ENCODE results near the gene SCN4A. TPM values are rescaled to one million over a fixed set of nuclear protein-coding genes. Genes with fewer than 3 reads are reported as not detected.

The SCN4A gene
- polyA plus RNA-seq, 1 donor from 2014 or later: not detected

DNA sequence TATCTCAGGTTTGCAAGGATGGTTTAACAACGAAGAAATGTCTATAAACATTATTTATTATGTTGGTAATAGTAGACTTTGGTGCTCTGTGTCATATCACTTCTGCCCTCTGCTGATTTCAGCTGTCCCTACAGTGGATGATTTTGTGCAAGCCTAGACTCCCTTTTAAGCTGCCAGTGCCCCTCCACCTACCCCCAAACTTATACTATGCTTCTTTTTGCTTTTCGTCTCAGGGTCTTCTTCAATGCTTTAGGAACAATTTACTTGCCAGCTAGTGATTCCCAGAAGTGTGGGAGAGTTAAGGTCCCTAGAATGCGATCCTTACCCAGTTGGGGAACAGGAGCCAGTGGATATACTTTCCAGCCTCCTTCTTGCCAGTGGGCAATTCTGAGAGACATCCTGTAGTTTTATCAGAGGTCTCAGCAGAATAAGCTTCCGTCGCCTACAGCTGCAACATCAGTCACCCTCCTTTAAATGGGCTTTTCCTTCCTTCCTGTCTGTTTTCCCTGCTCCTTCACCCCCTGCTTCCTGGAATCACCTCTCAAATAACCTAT is 43.6 kb upstream of the SCN4A start:
- H3K36me3 ChIP-seq (ENCODE audit: insufficient read depth, low read length): no peaks in the 10 kb centered on the region
- no peak overlapping the region for H3K27ac ChIP-seq (ENCODE audit: low read length)
- H3K4me3 ChIP-seq (ENCODE audit: low read length): no peak overlapping the region

GRCh38 chr17:64015447-64015846 is 42.7 kb upstream of the SCN4A start:
- Histone ChIP-seq H3K4me3 (ENCODE audit: low read length) (no peak overlapping the region), H3K4me2 (ENCODE audit: low read length) (no peak overlapping the region), H3F3A (ENCODE audit: insufficient read depth, low read length, poor library complexity, severe bottlenecking) (no peaks in the 10 kb centered on the region), H2AFZ (ENCODE audit: low read depth, low read length) (no peak overlapping the region), H3K27ac (ENCODE audit: low read length) (no peak overlapping the region), H3K9me2 (ENCODE audit: insufficient read depth, low read length) (no peaks in the 10 kb centered on the region), H3K9me3 (ENCODE audit: low read length) (no peaks in the 10 kb centered on the region), H3K9ac (ENCODE audit: low read length) (no peak overlapping the region), H3K36me3 (ENCODE audit: insufficient read depth, low read length) (no peaks in the 10 kb centered on the region), H3K27me3 (ENCODE audit: insufficient read depth, low read depth, low read length) (no peaks in the 10 kb centered on the region), H4K20me1 (ENCODE audit: insufficient read depth) (no peaks in the 10 kb centered on the region), H3K79me2 (replicated peaks; ENCODE audit: insufficient read depth, low read length) (no peaks in the 10 kb centered on the region)
- no peak for TF ChIP-seq REST (IDR thresholded peaks at IDR 0.05; ENCODE audit: borderline replicate concordance)
- TF ChIP-seq POLR2AphosphoS5 (IDR thresholded peaks at IDR 0.05): no peak
- TF ChIP-seq SMC3 (conservative IDR thresholded peaks at IDR 0.05; ENCODE audit: poor library complexity): no peak
- no peak for TF ChIP-seq RAD21 (conservative IDR thresholded peaks at IDR 0.05)
- TF ChIP-seq TAF1 (IDR thresholded peaks at IDR 0.05; ENCODE audit: low read depth): no peak
- TF ChIP-seq EP300 (conservative IDR thresholded peaks at IDR 0.05; ENCODE audit: poor library complexity, severe bottlenecking): no peak
- TF ChIP-seq EZH2 (IDR thresholded peaks at IDR 0.05; ENCODE audit: borderline replicate concordance, insufficient read depth, low read length, poor library complexity, severe bottlenecking): no peak
- TF ChIP-seq, protein P1, sequence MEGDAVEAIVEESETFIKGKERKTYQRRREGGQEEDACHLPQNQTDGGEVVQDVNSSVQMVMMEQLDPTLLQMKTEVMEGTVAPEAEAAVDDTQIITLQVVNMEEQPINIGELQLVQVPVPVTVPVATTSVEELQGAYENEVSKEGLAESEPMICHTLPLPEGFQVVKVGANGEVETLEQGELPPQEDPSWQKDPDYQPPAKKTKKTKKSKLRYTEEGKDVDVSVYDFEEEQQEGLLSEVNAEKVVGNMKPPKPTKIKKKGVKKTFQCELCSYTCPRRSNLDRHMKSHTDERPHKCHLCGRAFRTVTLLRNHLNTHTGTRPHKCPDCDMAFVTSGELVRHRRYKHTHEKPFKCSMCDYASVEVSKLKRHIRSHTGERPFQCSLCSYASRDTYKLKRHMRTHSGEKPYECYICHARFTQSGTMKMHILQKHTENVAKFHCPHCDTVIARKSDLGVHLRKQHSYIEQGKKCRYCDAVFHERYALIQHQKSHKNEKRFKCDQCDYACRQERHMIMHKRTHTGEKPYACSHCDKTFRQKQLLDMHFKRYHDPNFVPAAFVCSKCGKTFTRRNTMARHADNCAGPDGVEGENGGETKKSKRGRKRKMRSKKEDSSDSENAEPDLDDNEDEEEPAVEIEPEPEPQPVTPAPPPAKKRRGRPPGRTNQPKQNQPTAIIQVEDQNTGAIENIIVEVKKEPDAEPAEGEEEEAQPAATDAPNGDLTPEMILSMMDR (IDR thresholded peaks at IDR 0.05; ENCODE audit: poor library complexity, severe bottlenecking): no peak

More for the DNA sequence above, 43.6 kb upstream of the SCN4A start:
- no peaks in the 10 kb centered on the region for H3K9me2 ChIP-seq (ENCODE audit: insufficient read depth, low read length)
- H3K27me3 ChIP-seq (ENCODE audit: insufficient read depth, low read depth, low read length): no peaks in the 10 kb centered on the region
- no peaks in the 10 kb centered on the region for H3K79me2 ChIP-seq (replicated peaks; ENCODE audit: insufficient read depth, low read length)
- H3K9ac ChIP-seq (ENCODE audit: low read length): no peak overlapping the region
- no peak overlapping the region for H3K4me2 ChIP-seq (ENCODE audit: low read length)
- H4K20me1 ChIP-seq (ENCODE audit: insufficient read depth): no peaks in the 10 kb centered on the region
- TF ChIP-seq TAF1 (IDR thresholded peaks at IDR 0.05; ENCODE audit: low read depth) (no peak), RAD21 (conservative IDR thresholded peaks at IDR 0.05) (no peak), EZH2 (IDR thresholded peaks at IDR 0.05; ENCODE audit: borderline replicate concordance, insufficient read depth, low read length, poor library complexity, severe bottlenecking) (no peak), SMC3 (conservative IDR thresholded peaks at IDR 0.05; ENCODE audit: poor library complexity) (no peak), POLR2AphosphoS5 (IDR thresholded peaks at IDR 0.05) (no peak), REST (IDR thresholded peaks at IDR 0.05; ENCODE audit: borderline replicate concordance) (no peak), EP300 (conservative IDR thresholded peaks at IDR 0.05; ENCODE audit: poor library complexity, severe bottlenecking) (no peak)
- TF ChIP-seq, protein P1 (IDR thresholded peaks at IDR 0.05; ENCODE audit: poor library complexity, severe bottlenecking): no peak
- no peaks in the 10 kb centered on the region for H3F3A ChIP-seq (ENCODE audit: insufficient read depth, low read length, poor library complexity, severe bottlenecking)
- H2AFZ ChIP-seq (ENCODE audit: low read depth, low read length): no peak overlapping the region
- no peaks in the 10 kb centered on the region for H3K9me3 ChIP-seq (ENCODE audit: low read length)

Measured in neural cell (in vitro differentiated cells).